LHCN-M2 (cell line): Measurements from ENCODE around the gene CYB5B. TPM values are rescaled to one million over a fixed set of nuclear protein-coding genes. Genes with fewer than 3 reads are reported as not detected.

Source experiments
- total RNA-seq: library from RNA; depleted of rRNA; stranded (reverse); fragments of >200 nt; gene quantifications from 2 replicates; pipeline ENCODE4 v1.2.3, GENCODE V29; 2014; rRNA removed

CYB5B gene
- total RNA-seq, 1 experiment from 2014 or later, result 67.3 TPM

Other genes with a start within 250 kb of the CYB5B start
- gene SNTB2, start 237.5 kb upstream of the CYB5B start, total RNA-seq, result 18.5 and 29.6 TPM in 2 replicates
- gene VPS4A, start 113.3 kb upstream of the CYB5B start, total RNA-seq, result 41.3 and 43.6 TPM in 2 replicates
- gene PDF, start 94.0 kb upstream of the CYB5B start, total RNA-seq, result 39.6 and 40.5 TPM in 2 replicates
- gene COG8, start 85.1 kb upstream of the CYB5B start, total RNA-seq, result 48.8 and 48.9 TPM in 2 replicates
- 30.8 and 34.0 TPM in 2 replicates for gene NIP7, start 84.8 kb upstream of the CYB5B start, total RNA-seq
- not detected in 2 replicates for gene TMED6, start 72.8 kb upstream of the CYB5B start, total RNA-seq
- gene TERF2, start 38.6 kb upstream of the CYB5B start, total RNA-seq, result 10.7 and 17.2 TPM in 2 replicates
- 8.3 and 12.6 TPM in 2 replicates for gene NFAT5, start 141.3 kb downstream of the CYB5B start, total RNA-seq